ENCODE data around the gene ARL13B.

ARL13B gene

DNA sequence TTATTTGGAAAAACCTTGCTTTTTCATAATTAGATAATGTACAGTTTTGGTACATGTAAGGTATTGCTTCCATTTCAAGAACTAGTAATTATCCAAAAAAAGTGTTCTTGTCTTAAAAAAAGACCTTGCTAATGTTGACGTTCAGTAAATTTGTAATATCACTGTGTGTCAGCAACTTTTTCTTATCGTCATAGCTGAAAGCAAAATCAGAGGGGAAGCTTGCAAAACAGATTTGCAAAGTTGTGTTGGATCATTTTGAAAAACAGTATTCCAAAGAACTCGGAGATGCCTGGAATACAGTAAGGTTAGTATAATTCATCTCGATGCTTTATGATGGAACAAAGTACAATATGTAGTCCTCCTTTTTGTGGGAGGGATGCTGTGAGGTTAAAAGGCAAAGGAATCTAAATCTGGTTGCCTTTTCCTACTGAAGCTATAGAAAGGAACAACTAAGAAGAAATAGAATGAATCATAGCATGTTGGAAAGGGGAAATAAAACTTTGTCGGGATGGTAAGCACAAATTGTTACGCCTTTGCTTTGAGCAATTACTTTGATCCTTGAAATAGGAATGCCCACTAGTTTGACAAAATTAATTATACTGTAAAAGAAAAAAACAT, 84.4 kb downstream of the ARL13B start:
- Histone ChIP-seq H3K27ac (ENCODE audit: poor library complexity, severe bottlenecking) (no peak overlapping the region), H3K4me3 (ENCODE audit: severe bottlenecking) (no peak overlapping the region), H3K36me3 (ENCODE audit: low read depth) (no peaks in the 10 kb centered on the region), H3K9me3 (ENCODE audit: severe bottlenecking) (no peaks in the 10 kb centered on the region), H3K4me1 (ENCODE audit: insufficient read depth, poor library complexity, severe bottlenecking) (peaks cover 5% of the 10 kb centered on the region), H3K27me3 (ENCODE audit: insufficient read depth, poor library complexity, severe bottlenecking) (no peaks in the 10 kb centered on the region)
- no peak for DNase-seq (ENCODE audit: low spot score)
- no peak for ATAC-seq (ENCODE audit: low read depth)
- TF ChIP-seq, protein P1, sequence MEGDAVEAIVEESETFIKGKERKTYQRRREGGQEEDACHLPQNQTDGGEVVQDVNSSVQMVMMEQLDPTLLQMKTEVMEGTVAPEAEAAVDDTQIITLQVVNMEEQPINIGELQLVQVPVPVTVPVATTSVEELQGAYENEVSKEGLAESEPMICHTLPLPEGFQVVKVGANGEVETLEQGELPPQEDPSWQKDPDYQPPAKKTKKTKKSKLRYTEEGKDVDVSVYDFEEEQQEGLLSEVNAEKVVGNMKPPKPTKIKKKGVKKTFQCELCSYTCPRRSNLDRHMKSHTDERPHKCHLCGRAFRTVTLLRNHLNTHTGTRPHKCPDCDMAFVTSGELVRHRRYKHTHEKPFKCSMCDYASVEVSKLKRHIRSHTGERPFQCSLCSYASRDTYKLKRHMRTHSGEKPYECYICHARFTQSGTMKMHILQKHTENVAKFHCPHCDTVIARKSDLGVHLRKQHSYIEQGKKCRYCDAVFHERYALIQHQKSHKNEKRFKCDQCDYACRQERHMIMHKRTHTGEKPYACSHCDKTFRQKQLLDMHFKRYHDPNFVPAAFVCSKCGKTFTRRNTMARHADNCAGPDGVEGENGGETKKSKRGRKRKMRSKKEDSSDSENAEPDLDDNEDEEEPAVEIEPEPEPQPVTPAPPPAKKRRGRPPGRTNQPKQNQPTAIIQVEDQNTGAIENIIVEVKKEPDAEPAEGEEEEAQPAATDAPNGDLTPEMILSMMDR (IDR thresholded peaks at IDR 0.05; ENCODE audit: poor library complexity, severe bottlenecking): no peak

DNA sequence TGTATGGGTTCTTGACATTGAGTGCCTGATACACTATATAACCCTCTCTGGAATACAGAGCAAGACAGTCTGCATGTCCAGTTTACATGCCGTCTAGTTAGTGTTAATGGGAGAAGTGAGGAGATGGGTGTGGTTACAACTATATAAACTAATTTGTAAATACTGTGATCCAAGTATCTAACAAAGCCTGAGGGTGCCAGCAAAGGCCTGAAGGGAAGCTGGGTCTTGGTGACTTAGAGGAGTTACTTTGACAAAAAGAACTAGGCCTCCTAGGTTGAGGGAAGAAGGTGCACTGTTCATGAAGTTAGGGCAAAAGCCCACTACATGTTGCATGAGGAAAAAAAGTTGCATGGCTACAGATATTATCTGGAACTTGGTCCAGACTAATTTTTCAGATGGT, 85.2 kb downstream of the ARL13B start:
- Histone ChIP-seq H3K27me3 (ENCODE audit: insufficient read depth, poor library complexity, severe bottlenecking) (no peaks in the 10 kb centered on the region), H3K4me1 (ENCODE audit: insufficient read depth, poor library complexity, severe bottlenecking) (peaks cover 5% of the 10 kb centered on the region), H3K27ac (ENCODE audit: poor library complexity, severe bottlenecking) (no peak overlapping the region), H3K9me3 (ENCODE audit: severe bottlenecking) (no peaks in the 10 kb centered on the region), H3K36me3 (ENCODE audit: low read depth) (no peaks in the 10 kb centered on the region), H3K4me3 (ENCODE audit: severe bottlenecking) (no peak overlapping the region)
- TF ChIP-seq, protein P1 (IDR thresholded peaks at IDR 0.05; ENCODE audit: poor library complexity, severe bottlenecking): no peak
- DNase-seq (ENCODE audit: low spot score) (no peak), ATAC-seq (ENCODE audit: low read depth) (no peak)

DNA sequence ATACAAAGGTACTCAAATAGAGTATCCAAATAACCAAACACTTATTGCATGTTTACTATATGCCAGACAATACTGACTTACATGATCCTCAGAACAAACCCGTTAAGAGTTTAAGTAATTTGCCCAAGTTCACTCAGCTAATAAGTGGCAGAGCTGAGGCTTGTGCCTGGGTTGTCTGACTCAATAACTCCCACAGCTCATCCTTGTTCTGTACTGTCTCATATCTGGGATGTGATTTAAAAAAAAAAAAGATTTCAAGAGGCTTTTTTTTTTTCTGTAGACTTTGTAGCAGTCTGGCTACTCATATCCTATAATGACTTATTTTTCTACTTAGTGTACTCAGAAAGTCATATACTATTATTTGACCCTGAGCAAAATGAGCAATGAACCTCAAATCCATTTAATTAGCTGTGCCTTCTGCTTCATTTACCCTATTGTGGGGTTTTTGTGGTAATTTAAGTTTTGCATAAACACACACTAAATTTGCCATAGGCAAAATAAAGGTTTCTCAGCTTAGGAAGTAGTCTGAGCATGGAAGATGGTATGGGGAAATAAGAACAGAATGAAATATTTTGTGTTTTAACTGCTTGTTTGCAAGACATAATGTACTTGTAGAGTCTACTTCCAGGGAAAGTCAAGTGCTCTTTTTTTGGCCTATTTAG, 86.0 kb downstream of the ARL13B start:
- peaks cover 5% of the 10 kb centered on the region for H3K4me1 ChIP-seq (ENCODE audit: insufficient read depth, poor library complexity, severe bottlenecking)
- no peaks in the 10 kb centered on the region for H3K27me3 ChIP-seq (ENCODE audit: insufficient read depth, poor library complexity, severe bottlenecking)
- no peaks in the 10 kb centered on the region for H3K9me3 ChIP-seq (ENCODE audit: severe bottlenecking)
- DNase-seq (ENCODE audit: low spot score) (no peak), ATAC-seq (ENCODE audit: low read depth) (no peak)
- TF ChIP-seq, protein P1 (IDR thresholded peaks at IDR 0.05; ENCODE audit: poor library complexity, severe bottlenecking): no peak
- no peak overlapping the region for H3K4me3 ChIP-seq (ENCODE audit: severe bottlenecking)
- no peak overlapping the region for H3K27ac ChIP-seq (ENCODE audit: poor library complexity, severe bottlenecking)
- H3K36me3 ChIP-seq (ENCODE audit: low read depth): no peaks in the 10 kb centered on the region

DNA sequence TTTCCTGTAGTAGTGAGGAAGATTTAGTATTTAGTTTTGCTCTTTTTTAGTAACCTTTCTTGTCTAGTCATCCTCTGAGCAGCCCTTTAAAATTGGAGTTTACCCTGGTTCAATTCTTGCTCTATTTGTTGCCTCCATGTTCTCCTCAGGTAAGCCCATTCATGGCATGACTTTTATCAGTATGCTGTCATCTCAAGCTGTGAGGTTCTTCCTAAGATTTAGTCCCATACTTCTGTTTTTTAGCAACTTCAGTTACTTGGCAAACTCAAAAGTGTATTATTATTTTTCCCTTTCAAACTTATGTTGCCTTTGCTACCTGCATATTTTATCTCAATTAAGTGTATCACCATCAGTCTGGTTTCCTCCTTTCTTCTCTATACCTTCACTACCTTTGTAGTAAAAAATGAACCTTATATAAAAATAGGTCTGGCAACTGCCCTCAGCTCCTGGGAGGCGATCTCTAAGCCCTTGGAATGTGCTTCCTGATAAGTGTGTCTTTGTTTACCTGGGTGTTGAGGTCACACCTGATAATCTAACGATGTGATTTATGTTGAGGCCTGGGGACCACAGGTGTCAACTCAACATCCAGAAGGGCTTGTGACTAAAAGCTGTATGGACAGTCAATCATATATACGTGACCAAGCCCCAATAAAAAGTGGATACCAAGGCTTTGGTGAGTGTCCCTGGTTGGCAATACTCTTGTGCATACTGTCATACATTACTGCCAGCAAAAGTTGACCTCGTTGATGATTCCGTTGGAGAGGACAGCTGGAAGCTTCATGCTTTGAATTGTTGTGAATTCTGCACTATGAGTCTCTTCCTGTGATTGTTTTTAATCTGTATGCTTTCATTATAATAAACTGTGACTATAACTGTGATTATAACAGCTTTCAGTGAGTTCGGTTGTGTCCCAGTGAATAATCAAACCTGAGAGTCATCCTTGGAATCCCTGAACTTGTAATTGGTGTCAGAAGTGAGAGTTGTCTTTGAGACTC, 86.8 kb downstream of the ARL13B start:
- Histone ChIP-seq H3K27ac (ENCODE audit: poor library complexity, severe bottlenecking) (no peak overlapping the region), H3K27me3 (ENCODE audit: insufficient read depth, poor library complexity, severe bottlenecking) (no peaks in the 10 kb centered on the region), H3K36me3 (ENCODE audit: low read depth) (no peaks in the 10 kb centered on the region), H3K4me1 (ENCODE audit: insufficient read depth, poor library complexity, severe bottlenecking) (peaks cover 3% of the 10 kb centered on the region), H3K4me3 (ENCODE audit: severe bottlenecking) (no peak overlapping the region), H3K9me3 (ENCODE audit: severe bottlenecking) (no peaks in the 10 kb centered on the region)
- TF ChIP-seq, protein P1 (IDR thresholded peaks at IDR 0.05; ENCODE audit: poor library complexity, severe bottlenecking): no peak
- ATAC-seq (ENCODE audit: low read depth): no peak
- no peak for DNase-seq (ENCODE audit: low spot score)
